BLaER1 treated with 17β-estradiol and CSF1 and Interleukin-3, amounts not matched to agents 10 nM and 100 nM (cell line): ENCODE data around the gene CSF1R.
"Not testable (repeated sequence)": the region's sequence is repeated elsewhere in the genome, so short reads cannot be mapped to it uniquely, and the experiment has no call there.

ENCODE experiments used
- H3K27ac ChIP-seq, 11 experiments: shearing (Covaris generic); formaldehyde crosslinking; 2 replicates each; pipeline ENCODE4 v1.8.1; 2022
- H3K27me3 ChIP-seq, 11 experiments: shearing (Covaris generic); formaldehyde crosslinking; 2 replicates each; pipeline ENCODE4 v1.8.1; 2022
- H3K36me3 ChIP-seq, 11 experiments: shearing (Covaris generic); formaldehyde crosslinking; 2 replicates each; pipeline ENCODE4 v1.8.1; 2022
- H3K4me1 ChIP-seq, 10 experiments: shearing (Covaris generic); formaldehyde crosslinking; 2 replicates each; pipeline ENCODE4 v1.8.1; 2022
- H3K4me2 ChIP-seq, 11 experiments: shearing (Covaris generic); formaldehyde crosslinking; 2 replicates each; pipeline ENCODE4 v1.8.1; 2022
- H3K4me3 ChIP-seq, 10 experiments: shearing (Covaris generic); formaldehyde crosslinking; 2 replicates each; pipeline ENCODE4 v1.8.1; 2022
- H3K9ac ChIP-seq, 11 experiments: shearing (Covaris generic); formaldehyde crosslinking; 2 replicates each; pipeline ENCODE4 v1.8.1; 2022
- H3K9me3 ChIP-seq, 11 experiments: shearing (Covaris generic); formaldehyde crosslinking; replicated peaks in 1 of 11; 2 replicates each; pipeline ENCODE4 v1.8.1; 2022
- H4K20me1 ChIP-seq, 11 experiments: shearing (Covaris generic); formaldehyde crosslinking; 2 replicates each; pipeline ENCODE4 v1.8.1; 2022
- Cebpa-rat ChIP-seq, 11 experiments: shearing (Covaris generic); IDR thresholded peaks; 2 replicates each; pipeline ENCODE4 v1.8.1; 2022

CSF1R gene

DNA sequence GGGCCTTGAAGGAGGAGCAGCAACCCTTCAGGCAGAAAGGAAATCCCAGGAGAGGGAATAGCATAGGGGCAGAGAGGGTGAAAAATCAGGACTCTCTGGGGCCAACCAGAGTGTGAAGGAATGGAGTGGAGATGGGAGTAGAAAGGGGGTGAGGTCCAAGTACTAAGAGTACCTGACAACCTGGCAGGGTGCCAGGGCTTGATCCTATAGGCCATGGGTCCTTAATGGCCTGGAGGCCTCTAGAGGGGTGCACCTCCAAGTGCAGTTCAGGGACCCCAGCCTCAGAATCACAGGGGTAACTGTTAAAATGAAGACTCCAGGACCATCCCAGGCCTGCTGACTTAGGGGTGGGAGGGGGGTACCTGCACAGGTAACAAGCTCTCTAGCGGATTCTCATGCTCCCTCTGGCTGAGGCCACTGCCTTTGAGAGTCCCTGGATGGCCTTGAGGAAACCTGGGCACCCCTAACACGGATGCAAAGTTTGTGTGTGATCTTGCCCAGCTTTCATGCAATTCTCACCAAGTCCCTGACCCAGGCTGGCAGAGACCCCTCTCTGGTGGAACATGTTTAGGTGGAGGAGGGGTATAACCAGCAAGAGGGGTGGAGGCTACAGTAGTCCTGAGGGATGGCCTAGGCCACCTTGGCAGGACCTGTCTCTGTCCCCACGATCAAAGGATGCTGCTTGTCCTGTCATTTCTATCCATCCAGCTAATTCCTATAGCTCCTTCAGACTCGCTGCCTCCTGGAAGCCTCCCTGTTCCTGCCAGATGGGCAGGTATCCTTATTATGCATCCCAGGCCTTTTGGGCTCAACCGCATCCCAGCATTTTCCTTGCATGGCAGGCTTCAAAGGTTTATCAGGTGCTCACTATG, 17.6 kb upstream of the CSF1R start:
- H3K4me3 ChIP-seq: no peak overlapping the region
- H3K27me3 ChIP-seq: no peaks in the 10 kb centered on the region
- H3K36me3 ChIP-seq: no peaks in the 10 kb centered on the region
- peak overlapping the region in 3 of 11 experiments; percentile 9 to 57 (median 37); a peak in 3 of 22 replicates for H3K9ac ChIP-seq
- H3K4me1 ChIP-seq: peaks cover 20 to 79% (median 43%) of the 10 kb centered on the region in 10 experiments
- H3K9me3 ChIP-seq: no peaks in the 10 kb centered on the region
- peak overlapping the region in 5 of 11 experiments; percentile 49 to 84 (median 63); a peak in 10 of 22 replicates for H3K4me2 ChIP-seq
- TF ChIP-seq Cebpa-rat (IDR thresholded peaks at IDR 0.05): no peak
- H3K27ac ChIP-seq: peak overlapping the region in 5 of 11 experiments; percentile 38 to 63 (median 60); a peak in 9 of 22 replicates
- no peaks in the 10 kb centered on the region for H4K20me1 ChIP-seq

DNA sequence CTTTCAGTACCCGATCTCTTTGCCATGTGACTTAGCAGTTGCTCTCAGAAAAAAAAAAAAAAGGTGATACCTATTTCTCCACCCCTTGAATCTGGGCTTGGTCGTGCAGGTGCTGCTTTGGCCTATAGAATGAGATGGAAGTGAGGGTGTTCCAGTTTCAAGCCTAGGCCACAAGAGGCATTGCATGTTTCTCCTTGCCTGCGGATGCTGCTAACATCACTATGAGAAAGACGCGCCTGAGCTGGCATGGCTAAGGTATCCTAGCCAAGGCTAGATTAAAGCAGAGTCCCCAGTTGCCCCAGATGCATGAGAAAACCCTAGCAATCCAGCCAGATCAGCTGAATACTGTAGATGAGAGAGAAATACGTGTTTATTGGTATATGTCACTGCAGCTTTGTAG, 14.7 kb upstream of the CSF1R start:
- H4K20me1 ChIP-seq: no peaks in the 10 kb centered on the region

DNA sequence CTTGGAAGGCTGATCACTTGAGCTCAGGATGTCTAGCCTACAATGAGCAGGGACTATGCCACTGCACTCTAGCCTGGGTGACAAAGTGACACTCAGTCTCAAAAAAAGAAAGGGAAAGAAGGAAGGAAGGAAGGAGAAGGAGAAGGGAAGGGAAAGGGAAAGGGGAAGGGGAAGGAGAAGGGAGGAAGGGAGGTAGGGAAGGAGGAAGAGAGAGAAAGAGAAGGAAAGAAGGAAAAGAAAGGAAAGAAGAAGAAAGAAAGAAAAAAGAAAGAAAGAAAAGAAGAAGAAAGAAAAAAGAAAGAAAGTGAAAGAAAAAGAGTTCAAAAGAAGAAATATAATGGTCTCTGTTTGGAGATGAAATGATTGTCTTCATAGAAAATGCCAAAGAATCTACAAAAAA, 10.8 kb upstream of the CSF1R start:
- H3K4me2 ChIP-seq: peak overlapping the region in 2 of 11 experiments; percentile 6 to 23; a peak in 1 of 22 replicates
- H4K20me1 ChIP-seq: no peaks in the 10 kb centered on the region
- H3K4me1 ChIP-seq: peaks cover 0 to 26% (median 5%) of the 10 kb centered on the region in 10 experiments; a peak in 10 of 20 replicates
- no peak for TF ChIP-seq Cebpa-rat (IDR thresholded peaks at IDR 0.05)
- no peak overlapping the region for H3K27ac ChIP-seq
- H3K4me3 ChIP-seq: no peak overlapping the region
- H3K27me3 ChIP-seq: no peaks in the 10 kb centered on the region
- H3K9ac ChIP-seq: no peak overlapping the region
- no peaks in the 10 kb centered on the region for H3K36me3 ChIP-seq
- H3K9me3 ChIP-seq: no peaks in the 10 kb centered on the region

More for the DNA sequence above, 14.7 kb upstream of the CSF1R start:
- Histone ChIP-seq H3K27me3 (no peaks in the 10 kb centered on the region), H3K36me3 (no peaks in the 10 kb centered on the region), H3K4me3 (no peak overlapping the region), H3K9me3 (no peaks in the 10 kb centered on the region), H3K4me2 (peak overlapping the region in 2 of 11 experiments; percentile 73 to 84; a peak in 4 of 22 replicates), H3K9ac (no peak overlapping the region), H3K27ac (no peak overlapping the region), H3K4me1 (peaks cover 1 to 57% (median 17%) of the 10 kb centered on the region in 10 experiments; a peak in 19 of 20 replicates)
- no peak for TF ChIP-seq Cebpa-rat (IDR thresholded peaks at IDR 0.05)

DNA sequence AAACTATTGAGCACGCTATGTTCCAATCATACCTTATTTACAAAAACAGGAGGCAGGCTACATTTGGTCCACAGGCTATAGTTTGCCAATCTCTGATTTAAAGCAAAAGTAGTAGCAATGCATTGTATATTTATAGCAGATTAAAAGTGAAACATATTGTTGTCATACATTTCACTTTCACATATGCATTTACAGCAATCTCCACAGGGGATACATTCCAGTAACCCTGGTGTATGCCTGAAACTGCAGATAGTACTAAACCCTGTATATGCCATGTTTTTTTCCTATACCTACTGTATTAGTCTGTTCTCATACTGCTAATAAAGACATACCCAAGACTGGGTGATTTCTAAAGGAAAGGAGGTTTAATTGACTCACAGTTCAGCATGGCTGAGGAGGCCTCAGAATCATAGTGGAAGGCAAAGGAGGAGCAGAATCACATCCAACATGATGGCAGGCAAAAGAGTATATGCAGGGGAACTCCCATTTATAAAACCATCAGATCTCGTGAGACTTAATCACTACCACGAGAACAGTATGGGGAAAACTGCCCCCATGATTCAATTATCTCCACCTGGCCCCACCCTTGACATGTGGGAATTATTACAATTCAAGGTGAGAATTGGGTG, 5.9 kb upstream of the CSF1R start:
- Histone ChIP-seq H3K27me3 (no peaks in the 10 kb centered on the region), H3K36me3 (no peaks in the 10 kb centered on the region), H3K4me2 (peak overlapping the region in 6 of 11 experiments; percentile 13 to 29 (median 24); a peak in 7 of 22 replicates), H3K4me1 (peaks cover 12 to 52% (median 34%) of the 10 kb centered on the region in 10 experiments), H3K9ac (no peak overlapping the region), H3K9me3 (no peaks in the 10 kb centered on the region), H3K4me3 (no peak overlapping the region), H3K27ac (no peak overlapping the region), H4K20me1 (no peaks in the 10 kb centered on the region)
- no peak for TF ChIP-seq Cebpa-rat (IDR thresholded peaks at IDR 0.05)

DNA sequence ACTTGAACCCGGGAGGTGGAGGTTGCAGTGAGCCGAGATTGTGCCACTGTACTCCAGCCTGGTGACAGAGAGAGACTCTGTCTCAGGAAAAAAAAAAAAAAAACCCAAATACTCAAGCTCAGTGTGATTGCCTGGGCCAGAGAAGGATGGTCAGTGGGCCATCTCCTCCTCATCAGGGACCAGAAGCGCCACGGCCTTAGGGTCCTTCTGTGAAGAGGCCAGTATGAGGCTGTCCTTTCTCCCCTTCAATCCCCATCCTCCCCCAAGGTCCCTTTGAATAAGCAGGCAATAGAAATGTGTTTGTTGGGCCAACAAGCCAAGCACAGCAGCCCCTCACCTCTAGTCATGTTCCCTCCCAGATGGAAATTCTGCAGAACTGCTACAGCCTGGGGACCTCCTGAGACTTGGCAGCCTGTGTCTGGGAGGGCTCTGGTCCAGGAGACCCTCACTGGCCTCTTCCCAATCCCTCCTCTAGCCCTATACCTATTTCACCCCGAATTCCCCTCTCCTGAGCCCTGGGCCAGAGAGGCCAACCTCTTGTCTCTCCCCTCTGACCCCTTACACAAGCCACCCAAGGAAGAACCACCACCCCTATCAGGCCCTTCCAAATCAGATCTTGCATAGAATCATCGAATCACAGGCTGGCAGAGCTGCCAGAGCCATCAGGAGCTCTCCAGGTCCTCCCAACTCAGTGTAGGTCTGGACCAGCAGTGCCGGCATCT, 1.0 kb downstream of the CSF1R start:
- Histone ChIP-seq H3K4me2 (peak overlapping the region; percentile 60 to 99 (median 95); a peak in 19 of 22 replicates), H3K36me3 (peaks cover 0 to 12% (median under 1%) of the 10 kb centered on the region in 11 experiments; a peak in 11 of 22 replicates), H3K4me1 (peaks cover 59 to 97% (median 83%) of the 10 kb centered on the region in 10 experiments), H3K9ac (peak overlapping the region in 6 of 11 experiments; percentile 63 to 89 (median 80); a peak in 12 of 22 replicates), H3K27ac (peak overlapping the region; percentile 6 to 96 (median 86); a peak in 21 of 22 replicates), H3K9me3 (no peaks in the 10 kb centered on the region), H3K4me3 (peak overlapping the region in 6 of 10 experiments; percentile 55 to 75 (median 72); a peak in 12 of 20 replicates), H4K20me1 (peaks cover 0 to 12% (median 0%) of the 10 kb centered on the region in 11 experiments; a peak in 2 of 22 replicates), H3K27me3 (no peaks in the 10 kb centered on the region)
- no peak for TF ChIP-seq Cebpa-rat (IDR thresholded peaks at IDR 0.05)

DNA sequence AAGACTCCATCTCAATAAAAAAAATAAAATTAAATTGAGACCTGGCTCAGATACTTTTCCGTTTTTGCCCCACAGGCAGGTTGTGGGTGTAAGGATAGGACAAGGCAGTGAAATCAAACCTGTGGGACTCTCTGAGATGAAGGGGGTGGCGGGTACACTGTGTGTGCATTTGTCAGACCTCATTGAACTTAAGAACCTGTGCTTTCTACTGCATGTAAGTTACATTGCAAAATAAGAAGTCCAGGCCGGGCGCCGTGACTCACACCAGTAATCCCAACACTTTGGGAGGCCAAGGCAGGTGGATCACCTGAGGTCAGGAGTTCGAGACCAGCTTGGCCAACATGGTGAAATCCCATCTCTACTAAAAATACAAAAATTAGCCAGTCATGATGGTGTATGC, 1.6 kb downstream of the CSF1R start:
- peaks cover 0 to 18% (median 0%) of the 10 kb centered on the region in 11 experiments; a peak in 2 of 22 replicates for H4K20me1 ChIP-seq
- H3K9ac ChIP-seq: peak overlapping the region in 6 of 11 experiments; percentile 40 to 89 (median 80); a peak in 11 of 22 replicates
- peak overlapping the region; percentile 60 to 99 (median 95); a peak in 21 of 22 replicates for H3K4me2 ChIP-seq
- H3K4me3 ChIP-seq: peak overlapping the region in 6 of 10 experiments; percentile 55 to 75 (median 72); a peak in 11 of 20 replicates
- H3K9me3 ChIP-seq, H3K27me3 ChIP-seq: not testable (repeated sequence)
- peaks cover 0 to 18% (median 6%) of the 10 kb centered on the region in 11 experiments; a peak in 11 of 22 replicates for H3K36me3 ChIP-seq
- H3K27ac ChIP-seq: peak overlapping the region; percentile 38 to 96 (median 86); a peak in 20 of 22 replicates
- peaks cover 63 to 99% (median 88%) of the 10 kb centered on the region in 10 experiments for H3K4me1 ChIP-seq

DNA sequence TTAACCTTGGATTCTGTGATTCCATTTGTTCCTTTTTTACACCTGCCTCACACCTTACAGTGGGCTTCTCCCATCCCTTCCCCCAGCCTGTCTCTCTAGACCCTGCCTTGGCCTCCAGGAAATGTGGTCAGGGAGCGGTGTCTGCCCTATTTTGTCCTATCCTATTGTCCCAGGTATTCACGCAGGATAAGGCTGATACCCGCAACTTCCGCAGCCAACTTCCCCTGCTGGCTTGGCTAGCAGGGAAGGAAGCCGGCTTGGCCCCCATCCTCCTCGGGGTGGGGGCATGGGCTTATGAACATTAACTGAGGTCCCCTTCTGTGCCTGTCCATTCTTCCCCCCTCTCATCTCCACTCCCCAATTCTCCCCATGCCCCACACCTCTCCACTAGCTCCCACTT, 3.5 kb downstream of the CSF1R start:
- peak overlapping the region; percentile 67 to 89 (median 82) for H3K9ac ChIP-seq
- H3K4me1 ChIP-seq: peaks cover 64 to 99% (median 84%) of the 10 kb centered on the region in 10 experiments
- TF ChIP-seq Cebpa-rat (IDR thresholded peaks at IDR 0.05): no peak

DNA sequence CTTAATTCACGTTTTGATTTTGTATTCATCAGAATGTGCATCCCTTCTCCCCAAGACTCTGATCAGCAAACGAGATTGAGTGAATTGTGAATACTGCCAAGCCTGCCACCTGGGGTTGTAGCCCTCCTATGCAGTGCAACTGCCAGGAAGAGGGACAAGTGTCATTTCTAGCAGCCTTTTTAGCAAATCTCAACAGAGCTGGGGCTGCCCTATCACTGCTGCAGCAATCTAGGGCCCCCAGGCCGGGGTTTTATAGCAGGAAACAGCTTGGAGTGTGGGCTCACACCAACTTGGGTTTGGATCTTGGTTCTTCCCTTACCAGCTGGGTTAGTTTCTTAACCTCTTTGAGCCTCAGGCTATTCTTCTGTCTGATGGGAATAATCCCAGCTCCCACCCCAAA, 4.0 kb downstream of the CSF1R start:
- no peaks in the 10 kb centered on the region for H3K9me3 ChIP-seq
- peaks cover 0 to 42% (median 8%) of the 10 kb centered on the region in 11 experiments; a peak in 11 of 22 replicates for H3K36me3 ChIP-seq
- H3K4me1 ChIP-seq: peaks cover 64 to 99% (median 82%) of the 10 kb centered on the region in 10 experiments
- peak overlapping the region; percentile 67 to 89 (median 82) for H3K9ac ChIP-seq
- H3K27me3 ChIP-seq: no peaks in the 10 kb centered on the region
- TF ChIP-seq Cebpa-rat (IDR thresholded peaks at IDR 0.05): no peak; a peak in 1 of 22 replicates
- H3K4me2 ChIP-seq: peak overlapping the region; percentile 80 to 99 (median 95)
- peaks cover 0 to 42% (median 0%) of the 10 kb centered on the region in 11 experiments; a peak in 2 of 22 replicates for H4K20me1 ChIP-seq
- H3K27ac ChIP-seq: peak overlapping the region; percentile 78 to 96 (median 89)
- H3K4me3 ChIP-seq: peak overlapping the region in 9 of 10 experiments; percentile 12 to 75 (median 67); a peak in 17 of 20 replicates

More for the DNA sequence above, 3.5 kb downstream of the CSF1R start:
- Histone ChIP-seq H3K4me2 (peak overlapping the region; percentile 80 to 99 (median 95)), H4K20me1 (peaks cover 0 to 37% (median 0%) of the 10 kb centered on the region in 11 experiments; a peak in 2 of 22 replicates), H3K36me3 (peaks cover 0 to 37% (median 8%) of the 10 kb centered on the region in 11 experiments; a peak in 11 of 22 replicates), H3K27ac (peak overlapping the region; percentile 78 to 96 (median 89)), H3K9me3 (no peaks in the 10 kb centered on the region), H3K27me3 (no peaks in the 10 kb centered on the region), H3K4me3 (peak overlapping the region in 9 of 10 experiments; percentile 8 to 75 (median 67); a peak in 14 of 20 replicates)
